HEK293 (cell line): ENCODE data around the gene IDUA.

Source experiments
- CTCF ChIA-PET: fragments of 350-600 bp; formaldehyde crosslinking; extraction: SDS; loops from one replicate; lab custom pipeline; 2021; ENCODE audit warnings: antibody characterized with exemption; lab: Yijun Ruan, JAX
- POLR2A ChIA-PET: fragments of 300-600 bp; formaldehyde crosslinking; extraction: SDS; loops from one replicate; lab custom pipeline; 2020; ENCODE audit warnings: antibody characterized with exemption, inconsistent platforms; lab: Yijun Ruan, JAX
- H3K27ac ChIP-seq: fragments of 200-500 bp; sonication (Bioruptor generic); 2 replicates; pipeline ENCODE4 v1.5.1; 2014; ENCODE audit warnings: low read depth, low read length, control low read depth, inconsistent platforms; ENCODE audit errors: extremely low read depth
- H3K36me3 ChIP-seq, 2 experiments: fragments of 200-500 bp in 1 of 2; sonication (Bioruptor generic) in 1 of 2; 1 replicate in 1 of 2; 2 replicates in 1 of 2; pipeline ENCODE4 v1.5.1; 2014 to 2017; ENCODE audit warnings: inconsistent platforms in 2 of 2, low read length in 2 of 2; ENCODE audit not compliant: control insufficient read depth in 2 of 2, insufficient read depth in 1 of 2
- H3K4me1 ChIP-seq: fragments of 200-500 bp; sonication (Bioruptor generic); 2 replicates; pipeline ENCODE4 v1.5.1; 2014; ENCODE audit warnings: mild to moderate bottlenecking, low read length, inconsistent platforms; ENCODE audit not compliant: control insufficient read depth, insufficient read depth
- H3K4me3 ChIP-seq: 2 replicates; pipeline ENCODE4 v1.5.1; 2011; ENCODE audit warnings: low read depth, mild to moderate bottlenecking, control low read depth, low read length, moderate library complexity
- H3K9me3 ChIP-seq: fragments of 200-500 bp; sonication (Bioruptor generic); 2 replicates; pipeline ENCODE4 v1.5.1; 2014; ENCODE audit warnings: low read depth, low read length, inconsistent platforms; ENCODE audit not compliant: control insufficient read depth, insufficient read depth
- EGR2 ChIP-seq: fragments of 450-650 bp; formaldehyde crosslinking; IDR thresholded peaks from 2 replicates; pipeline ENCODE4 v1.5.1; 2016; ENCODE audit warnings: low read depth, missing biosample characterization, missing genetic modification characterization
- GLIS2 ChIP-seq: fragments of 450-650 bp; formaldehyde crosslinking; IDR thresholded peaks from 2 replicates; pipeline ENCODE4 v1.5.1; 2016; ENCODE audit warnings: missing biosample characterization, missing genetic modification characterization
- KLF1 ChIP-seq: fragments of 450-650 bp; formaldehyde crosslinking; IDR thresholded peaks from 2 replicates; pipeline ENCODE4 v1.5.1; 2016; ENCODE audit warnings: missing biosample characterization, missing genetic modification characterization
- SP2 ChIP-seq: fragments of 450-650 bp; formaldehyde crosslinking; IDR thresholded peaks from 2 replicates; pipeline ENCODE4 v1.5.1; 2016; ENCODE audit warnings: missing biosample characterization, missing genetic modification characterization
- ZBTB1 ChIP-seq: fragments of 450-650 bp; formaldehyde crosslinking; IDR thresholded peaks from 2 replicates; pipeline ENCODE4 v1.5.1; 2016; ENCODE audit warnings: missing biosample characterization, missing genetic modification characterization
- ZFHX2 ChIP-seq: fragments of 450-650 bp; formaldehyde crosslinking; conservative IDR thresholded peaks from 2 replicates; pipeline ENCODE4 v1.5.1; 2016; ENCODE audit warnings: missing biosample characterization, missing genetic modification characterization
- ZFP37 ChIP-seq: fragments of 450-650 bp; formaldehyde crosslinking; IDR thresholded peaks from 2 replicates; pipeline ENCODE4 v1.5.1; 2016; ENCODE audit warnings: missing biosample characterization, missing genetic modification characterization
- ZIC2 ChIP-seq: fragments of 450-650 bp; formaldehyde crosslinking; IDR thresholded peaks from 2 replicates; pipeline ENCODE4 v1.5.1; 2016; ENCODE audit warnings: missing biosample characterization, missing genetic modification characterization
- ZNF223 ChIP-seq: fragments of 450-650 bp; formaldehyde crosslinking; IDR thresholded peaks from 2 replicates; pipeline ENCODE4 v1.5.1; 2016; ENCODE audit warnings: missing biosample characterization, missing genetic modification characterization
- ZNF311 ChIP-seq: fragments of 450-650 bp; formaldehyde crosslinking; IDR thresholded peaks from 2 replicates; pipeline ENCODE4 v1.5.1; 2017; ENCODE audit warnings: missing biosample characterization, missing genetic modification characterization, borderline replicate concordance
- ZNF404 ChIP-seq: fragments of 450-650 bp; formaldehyde crosslinking; IDR thresholded peaks from 2 replicates; pipeline ENCODE4 v1.5.1; 2017; ENCODE audit warnings: missing biosample characterization, missing genetic modification characterization
- ZNF548 ChIP-seq: fragments of 450-650 bp; formaldehyde crosslinking; IDR thresholded peaks from 2 replicates; pipeline ENCODE4 v1.5.1; 2016; ENCODE audit warnings: missing biosample characterization, missing genetic modification characterization
- ZNF561 ChIP-seq: fragments of 450-650 bp; IDR thresholded peaks from 2 replicates; pipeline ENCODE4 v1.5.1; 2018; ENCODE audit warnings: missing biosample characterization, missing genetic modification characterization, borderline replicate concordance
- ZNF610 ChIP-seq: fragments of 450-650 bp; formaldehyde crosslinking; IDR thresholded peaks from 2 replicates; pipeline ENCODE4 v1.5.1; 2016; ENCODE audit warnings: missing biosample characterization, missing genetic modification characterization, borderline replicate concordance
- ZNF747 ChIP-seq: fragments of 450-650 bp; formaldehyde crosslinking; IDR thresholded peaks from 2 replicates; pipeline ENCODE4 v1.5.1; 2016; ENCODE audit warnings: missing biosample characterization, missing genetic modification characterization
- ZNF830 ChIP-seq: fragments of 450-650 bp; IDR thresholded peaks from 2 replicates; pipeline ENCODE4 v1.5.0; 2018; ENCODE audit warnings: missing biosample characterization, missing genetic modification characterization, low read depth, mild to moderate bottlenecking, moderate library complexity
- TF ChIP-seq, protein P1 (sequence below): IDR thresholded peaks from 2 replicates; pipeline ENCODE4 v1.6.1; 2011; ENCODE audit warnings: mild to moderate bottlenecking, low read depth, low read length, borderline replicate concordance
- TF ChIP-seq, protein P2 (sequence below): fragments of 450-650 bp; formaldehyde crosslinking; IDR thresholded peaks from 2 replicates; pipeline ENCODE4 v1.5.1; 2016; ENCODE audit warnings: missing biosample characterization, missing genetic modification characterization
- TF ChIP-seq, protein P3 (sequence below): fragments of 450-650 bp; formaldehyde crosslinking; IDR thresholded peaks from 2 replicates; pipeline ENCODE4 v1.5.1; 2016; ENCODE audit warnings: missing biosample characterization, missing genetic modification characterization
- TF ChIP-seq, protein P4 (sequence below): fragments of 450-650 bp; formaldehyde crosslinking; IDR thresholded peaks from 2 replicates; pipeline ENCODE4 v1.5.1; 2017; ENCODE audit warnings: missing biosample characterization, missing genetic modification characterization
- TF ChIP-seq, protein P5 (sequence below): fragments of 450-650 bp; IDR thresholded peaks from 2 replicates; pipeline ENCODE4 v1.5.1; 2018; ENCODE audit warnings: missing biosample characterization, missing genetic modification characterization
- TF ChIP-seq, protein P6 (sequence below): fragments of 450-650 bp; formaldehyde crosslinking; IDR thresholded peaks from 2 replicates; pipeline ENCODE4 v1.5.1; 2016; ENCODE audit warnings: missing biosample characterization, missing genetic modification characterization, borderline replicate concordance

The IDUA gene

DNA sequence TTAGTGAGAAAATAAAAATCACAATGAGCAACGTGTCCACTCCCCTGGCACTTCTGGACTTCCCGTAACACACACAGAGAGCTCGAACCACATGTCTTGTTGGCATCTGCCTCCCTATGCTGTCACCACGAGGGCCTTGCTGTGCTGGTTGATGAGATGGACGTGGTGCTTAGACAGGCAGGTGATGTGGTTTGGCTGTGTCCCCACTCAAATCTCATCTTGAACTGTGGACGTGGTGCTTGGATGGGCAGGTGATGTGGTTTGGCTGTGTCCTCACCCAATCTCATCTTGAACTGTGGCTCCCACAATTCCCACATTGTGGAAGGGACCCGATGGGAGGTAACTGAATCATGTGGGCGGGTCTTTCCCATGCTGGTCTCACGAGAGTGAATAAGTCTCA is 64.6 kb downstream of the IDUA start (continued):
- no peak for TF ChIP-seq ZNF830 (tag by site-specific recombination)
- no peak for TF ChIP-seq ZNF404 (tag by site-specific recombination)
- TF ChIP-seq GLIS2: no peak
- no peak for TF ChIP-seq ZNF548 (tag by site-specific recombination)
- no peak for TF ChIP-seq ZFP37 (tag by site-specific recombination)
- TF ChIP-seq, protein P1, sequence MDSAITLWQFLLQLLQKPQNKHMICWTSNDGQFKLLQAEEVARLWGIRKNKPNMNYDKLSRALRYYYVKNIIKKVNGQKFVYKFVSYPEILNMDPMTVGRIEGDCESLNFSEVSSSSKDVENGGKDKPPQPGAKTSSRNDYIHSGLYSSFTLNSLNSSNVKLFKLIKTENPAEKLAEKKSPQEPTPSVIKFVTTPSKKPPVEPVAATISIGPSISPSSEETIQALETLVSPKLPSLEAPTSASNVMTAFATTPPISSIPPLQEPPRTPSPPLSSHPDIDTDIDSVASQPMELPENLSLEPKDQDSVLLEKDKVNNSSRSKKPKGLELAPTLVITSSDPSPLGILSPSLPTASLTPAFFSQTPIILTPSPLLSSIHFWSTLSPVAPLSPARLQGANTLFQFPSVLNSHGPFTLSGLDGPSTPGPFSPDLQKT: no peak
- TF ChIP-seq SP2: no peak
- TF ChIP-seq ZNF223 (tag by site-specific recombination): no peak
- TF ChIP-seq, protein P2, sequence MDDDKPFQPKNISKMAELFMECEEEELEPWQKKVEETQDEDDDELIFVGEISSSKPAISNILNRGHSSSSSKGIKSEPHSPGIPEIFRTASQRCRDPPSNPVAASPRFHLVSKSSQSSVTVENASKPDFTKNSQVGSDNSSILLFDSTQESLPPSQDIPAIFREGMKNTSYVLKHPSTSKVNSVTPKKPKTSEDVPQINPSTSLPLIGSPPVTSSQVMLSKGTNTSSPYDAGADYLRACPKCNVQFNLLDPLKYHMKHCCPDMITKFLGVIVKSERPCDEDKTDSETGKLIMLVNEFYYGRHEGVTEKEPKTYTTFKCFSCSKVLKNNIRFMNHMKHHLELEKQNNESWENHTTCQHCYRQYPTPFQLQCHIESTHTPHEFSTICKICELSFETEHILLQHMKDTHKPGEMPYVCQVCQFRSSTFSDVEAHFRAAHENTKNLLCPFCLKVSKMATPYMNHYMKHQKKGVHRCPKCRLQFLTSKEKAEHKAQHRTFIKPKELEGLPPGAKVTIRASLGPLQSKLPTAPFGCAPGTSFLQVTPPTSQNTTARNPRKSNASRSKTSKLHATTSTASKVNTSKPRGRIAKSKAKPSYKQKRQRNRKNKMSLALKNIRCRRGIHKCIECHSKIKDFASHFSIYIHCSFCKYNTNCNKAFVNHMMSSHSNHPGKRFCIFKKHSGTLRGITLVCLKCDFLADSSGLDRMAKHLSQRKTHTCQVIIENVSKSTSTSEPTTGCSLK (tag by site-specific recombination): no peak
- TF ChIP-seq, all 188 proteins: peak for 0

DNA sequence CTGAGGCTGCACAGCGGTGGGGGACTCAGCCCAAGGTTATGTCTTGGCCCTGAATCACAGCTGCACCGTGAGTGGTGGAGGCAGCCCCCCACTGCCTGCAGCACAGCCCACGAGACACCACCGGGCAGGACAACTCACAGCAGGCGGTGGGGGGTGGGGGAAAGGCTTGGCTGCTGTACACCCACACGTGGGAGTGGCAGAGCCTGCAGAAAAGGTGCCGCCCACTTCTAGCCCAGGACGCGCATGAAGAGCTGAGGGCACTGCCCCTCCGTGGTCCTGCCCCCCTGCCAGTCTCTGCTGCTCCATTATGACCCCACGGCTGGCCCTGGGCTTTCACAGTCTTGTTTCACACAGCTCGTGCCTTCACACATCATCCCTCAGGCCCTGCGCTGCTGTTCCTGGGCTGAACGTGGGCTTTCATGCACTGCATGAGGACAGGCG is 65.4 kb downstream of the IDUA start:
- Histone ChIP-seq H3K4me3 (no peak overlapping the region), H3K4me1 (no peaks in the 10 kb centered on the region), H3K36me3 (no peaks in the 10 kb centered on the region), H3K9me3 (no peaks in the 10 kb centered on the region), H3K27ac (no peak overlapping the region)
- TF ChIP-seq ZNF610 (tag by site-specific recombination): no peak
- peak; percentile 77 for TF ChIP-seq EGR2
- TF ChIP-seq ZNF747 (tag by site-specific recombination): no peak
- TF ChIP-seq ZNF561 (tag by site-specific recombination): no peak
- TF ChIP-seq KLF1 (tag by site-specific recombination): 0 out of 2 replicates have a peak, but pooled peaks have one; percentile 14
- TF ChIP-seq ZFHX2 (tag by site-specific recombination): peak; percentile 77
- peak; percentile 33 for TF ChIP-seq ZIC2 (tag by site-specific recombination)
- ChIA-PET POLR2A (no interaction called here), CTCF (interaction anchor here (0.6 kb wide), 1 partner anchor 336 kb away, joined by 9 read pairs; no protein-coding TSS in a partner anchor)

DNA sequence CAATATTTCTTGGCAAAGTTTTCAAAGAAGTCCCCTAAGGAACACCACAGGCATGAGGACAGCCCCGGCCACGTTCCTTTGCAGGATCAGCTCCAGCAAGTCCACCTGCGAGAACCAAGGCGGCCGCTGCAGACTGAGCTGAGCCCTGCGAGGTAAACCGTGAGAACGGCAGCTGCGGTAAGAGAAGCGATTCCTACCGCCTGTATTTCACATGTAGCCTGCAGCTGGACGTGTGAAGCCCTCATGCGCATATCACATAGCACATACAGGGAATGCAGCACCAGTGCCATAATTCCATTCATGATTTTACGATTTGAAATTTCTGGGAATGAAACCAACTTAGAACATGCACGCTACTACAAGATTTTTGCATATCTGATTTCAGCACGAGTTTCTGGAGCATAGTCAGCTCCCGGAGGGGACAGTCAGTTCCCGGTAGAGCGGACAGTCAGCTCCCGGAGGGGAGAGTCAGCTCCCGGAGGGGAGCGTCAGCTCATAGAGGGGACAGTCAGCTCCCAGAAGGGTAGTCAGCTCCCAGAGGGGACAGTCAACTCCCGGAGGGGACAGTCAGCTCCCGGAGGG is 66.3 kb downstream of the IDUA start:
- Histone ChIP-seq H3K4me1 (no peaks in the 10 kb centered on the region), H3K9me3 (no peaks in the 10 kb centered on the region), H3K27ac (no peak overlapping the region), H3K4me3 (no peak overlapping the region), H3K36me3 (no peaks in the 10 kb centered on the region)
- ChIA-PET CTCF (no interaction called here), POLR2A (no interaction called here)
- no peak for TF ChIP-seq GLIS2
- TF ChIP-seq, protein P3, sequence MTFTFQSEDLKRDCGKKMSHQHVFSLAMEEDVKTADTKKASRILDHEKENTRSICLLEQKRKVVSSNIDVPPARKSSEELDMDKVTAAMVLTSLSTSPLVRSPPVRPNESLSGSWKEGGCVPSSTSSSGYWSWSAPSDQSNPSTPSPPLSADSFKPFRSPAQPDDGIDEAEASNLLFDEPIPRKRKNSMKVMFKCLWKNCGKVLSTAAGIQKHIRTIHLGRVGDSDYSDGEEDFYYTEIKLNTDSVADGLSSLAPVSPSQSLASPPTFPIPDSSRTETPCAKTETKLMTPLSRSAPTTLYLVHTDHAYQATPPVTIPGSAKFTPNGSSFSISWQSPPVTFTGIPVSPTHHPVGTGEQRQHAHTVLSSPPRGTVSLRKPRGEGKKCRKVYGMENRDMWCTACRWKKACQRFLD (tag by site-specific recombination): no peak
- TF ChIP-seq, protein P4, sequence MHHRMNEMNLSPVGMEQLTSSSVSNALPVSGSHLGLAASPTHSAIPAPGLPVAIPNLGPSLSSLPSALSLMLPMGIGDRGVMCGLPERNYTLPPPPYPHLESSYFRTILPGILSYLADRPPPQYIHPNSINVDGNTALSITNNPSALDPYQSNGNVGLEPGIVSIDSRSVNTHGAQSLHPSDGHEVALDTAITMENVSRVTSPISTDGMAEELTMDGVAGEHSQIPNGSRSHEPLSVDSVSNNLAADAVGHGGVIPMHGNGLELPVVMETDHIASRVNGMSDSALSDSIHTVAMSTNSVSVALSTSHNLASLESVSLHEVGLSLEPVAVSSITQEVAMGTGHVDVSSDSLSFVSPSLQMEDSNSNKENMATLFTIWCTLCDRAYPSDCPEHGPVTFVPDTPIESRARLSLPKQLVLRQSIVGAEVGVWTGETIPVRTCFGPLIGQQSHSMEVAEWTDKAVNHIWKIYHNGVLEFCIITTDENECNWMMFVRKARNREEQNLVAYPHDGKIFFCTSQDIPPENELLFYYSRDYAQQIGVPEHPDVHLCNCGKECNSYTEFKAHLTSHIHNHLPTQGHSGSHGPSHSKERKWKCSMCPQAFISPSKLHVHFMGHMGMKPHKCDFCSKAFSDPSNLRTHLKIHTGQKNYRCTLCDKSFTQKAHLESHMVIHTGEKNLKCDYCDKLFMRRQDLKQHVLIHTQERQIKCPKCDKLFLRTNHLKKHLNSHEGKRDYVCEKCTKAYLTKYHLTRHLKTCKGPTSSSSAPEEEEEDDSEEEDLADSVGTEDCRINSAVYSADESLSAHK (tag by site-specific recombination): no peak
- TF ChIP-seq ZNF311 (tag by site-specific recombination): no peak
- TF ChIP-seq ZBTB1 (tag by site-specific recombination): no peak
- TF ChIP-seq, protein P5, sequence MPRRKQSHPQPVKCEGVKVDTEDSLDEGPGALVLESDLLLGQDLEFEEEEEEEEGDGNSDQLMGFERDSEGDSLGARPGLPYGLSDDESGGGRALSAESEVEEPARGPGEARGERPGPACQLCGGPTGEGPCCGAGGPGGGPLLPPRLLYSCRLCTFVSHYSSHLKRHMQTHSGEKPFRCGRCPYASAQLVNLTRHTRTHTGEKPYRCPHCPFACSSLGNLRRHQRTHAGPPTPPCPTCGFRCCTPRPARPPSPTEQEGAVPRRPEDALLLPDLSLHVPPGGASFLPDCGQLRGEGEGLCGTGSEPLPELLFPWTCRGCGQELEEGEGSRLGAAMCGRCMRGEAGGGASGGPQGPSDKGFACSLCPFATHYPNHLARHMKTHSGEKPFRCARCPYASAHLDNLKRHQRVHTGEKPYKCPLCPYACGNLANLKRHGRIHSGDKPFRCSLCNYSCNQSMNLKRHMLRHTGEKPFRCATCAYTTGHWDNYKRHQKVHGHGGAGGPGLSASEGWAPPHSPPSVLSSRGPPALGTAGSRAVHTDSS (tag by site-specific recombination): no peak
- TF ChIP-seq, protein P6, sequence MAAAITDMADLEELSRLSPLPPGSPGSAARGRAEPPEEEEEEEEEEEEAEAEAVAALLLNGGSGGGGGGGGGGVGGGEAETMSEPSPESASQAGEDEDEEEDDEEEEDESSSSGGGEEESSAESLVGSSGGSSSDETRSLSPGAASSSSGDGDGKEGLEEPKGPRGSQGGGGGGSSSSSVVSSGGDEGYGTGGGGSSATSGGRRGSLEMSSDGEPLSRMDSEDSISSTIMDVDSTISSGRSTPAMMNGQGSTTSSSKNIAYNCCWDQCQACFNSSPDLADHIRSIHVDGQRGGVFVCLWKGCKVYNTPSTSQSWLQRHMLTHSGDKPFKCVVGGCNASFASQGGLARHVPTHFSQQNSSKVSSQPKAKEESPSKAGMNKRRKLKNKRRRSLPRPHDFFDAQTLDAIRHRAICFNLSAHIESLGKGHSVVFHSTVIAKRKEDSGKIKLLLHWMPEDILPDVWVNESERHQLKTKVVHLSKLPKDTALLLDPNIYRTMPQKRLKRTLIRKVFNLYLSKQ: no peak
